ENCODE data around the gene FOXO3. TPM values are rescaled to one million over a fixed set of nuclear protein-coding genes. Genes with fewer than 3 reads are reported as not detected.

Gene FOXO3
- total and polyA plus RNA-seq, 11 donors: 11.6 to 87.9 (median 38.7) TPM

- peaks cover 9 to 62% (median 49%) of the 10 kb centered on the region in 12 donors for H3K4me1 ChIP-seq
- DNase-seq (no peak), ATAC-seq (no peak)
- intact Hi-C loops (cut with DNase I): loop anchor here in 8 of 10 donors (2.0 to 10.0 kb wide), 6 partner anchors 26 to 274 kb away; no protein-coding TSS in a partner anchor
- TF ChIP-seq POLR2A (IDR thresholded peaks at IDR 0.05): no peak
- TF ChIP-seq, protein P1, sequence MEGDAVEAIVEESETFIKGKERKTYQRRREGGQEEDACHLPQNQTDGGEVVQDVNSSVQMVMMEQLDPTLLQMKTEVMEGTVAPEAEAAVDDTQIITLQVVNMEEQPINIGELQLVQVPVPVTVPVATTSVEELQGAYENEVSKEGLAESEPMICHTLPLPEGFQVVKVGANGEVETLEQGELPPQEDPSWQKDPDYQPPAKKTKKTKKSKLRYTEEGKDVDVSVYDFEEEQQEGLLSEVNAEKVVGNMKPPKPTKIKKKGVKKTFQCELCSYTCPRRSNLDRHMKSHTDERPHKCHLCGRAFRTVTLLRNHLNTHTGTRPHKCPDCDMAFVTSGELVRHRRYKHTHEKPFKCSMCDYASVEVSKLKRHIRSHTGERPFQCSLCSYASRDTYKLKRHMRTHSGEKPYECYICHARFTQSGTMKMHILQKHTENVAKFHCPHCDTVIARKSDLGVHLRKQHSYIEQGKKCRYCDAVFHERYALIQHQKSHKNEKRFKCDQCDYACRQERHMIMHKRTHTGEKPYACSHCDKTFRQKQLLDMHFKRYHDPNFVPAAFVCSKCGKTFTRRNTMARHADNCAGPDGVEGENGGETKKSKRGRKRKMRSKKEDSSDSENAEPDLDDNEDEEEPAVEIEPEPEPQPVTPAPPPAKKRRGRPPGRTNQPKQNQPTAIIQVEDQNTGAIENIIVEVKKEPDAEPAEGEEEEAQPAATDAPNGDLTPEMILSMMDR (IDR thresholded peaks at IDR 0.05): no peak
- peak overlapping the region; percentile 94 to 100 (median 99) for H3K27ac ChIP-seq
- H3K4me3 ChIP-seq: peak overlapping the region; percentile 69 to 99 (median 96)
- no peaks in the 10 kb centered on the region for H3K9me3 ChIP-seq
- 32 to 50% (median 36%) methylated on average over 8 of the region's 8 CpGs for WGBS, 4 donors
- peaks cover 0 to 21% (median 14%) of the 10 kb centered on the region in 9 donors for H3K36me3 ChIP-seq
- no peaks in the 10 kb centered on the region for H3K27me3 ChIP-seq
Measured at GRCh38 chr6:108563292-108563691, 2.6 kb downstream of the FOXO3 start.

GRCh38 chr6:108564178-108564577, 3.5 kb downstream of the FOXO3 start:
- Histone ChIP-seq H3K9me3 (no peaks in the 10 kb centered on the region), H3K27ac (peak overlapping the region; percentile 13 to 100 (median 98)), H3K4me3 (peak overlapping the region in 10 of 12 donors; percentile 81 to 99 (median 96)), H3K4me1 (peaks cover 9 to 70% (median 51%) of the 10 kb centered on the region in 12 donors), H3K27me3 (no peaks in the 10 kb centered on the region), H3K36me3 (peaks cover 0 to 30% (median 23%) of the 10 kb centered on the region in 9 donors)
- WGBS, 4 donors: 26 to 37% (median 32%) methylated on average over 3 of the region's 3 CpGs
- TF ChIP-seq, protein P1 (IDR thresholded peaks at IDR 0.05): no peak
- no peak for TF ChIP-seq POLR2A (IDR thresholded peaks at IDR 0.05)
- no peak for DNase-seq
- no peak for ATAC-seq
- intact Hi-C loops (cut with DNase I): loop anchor here in 8 of 10 donors (5.0 to 10.0 kb wide), 5 partner anchors 43 to 273 kb away; no protein-coding TSS in a partner anchor

DNA sequence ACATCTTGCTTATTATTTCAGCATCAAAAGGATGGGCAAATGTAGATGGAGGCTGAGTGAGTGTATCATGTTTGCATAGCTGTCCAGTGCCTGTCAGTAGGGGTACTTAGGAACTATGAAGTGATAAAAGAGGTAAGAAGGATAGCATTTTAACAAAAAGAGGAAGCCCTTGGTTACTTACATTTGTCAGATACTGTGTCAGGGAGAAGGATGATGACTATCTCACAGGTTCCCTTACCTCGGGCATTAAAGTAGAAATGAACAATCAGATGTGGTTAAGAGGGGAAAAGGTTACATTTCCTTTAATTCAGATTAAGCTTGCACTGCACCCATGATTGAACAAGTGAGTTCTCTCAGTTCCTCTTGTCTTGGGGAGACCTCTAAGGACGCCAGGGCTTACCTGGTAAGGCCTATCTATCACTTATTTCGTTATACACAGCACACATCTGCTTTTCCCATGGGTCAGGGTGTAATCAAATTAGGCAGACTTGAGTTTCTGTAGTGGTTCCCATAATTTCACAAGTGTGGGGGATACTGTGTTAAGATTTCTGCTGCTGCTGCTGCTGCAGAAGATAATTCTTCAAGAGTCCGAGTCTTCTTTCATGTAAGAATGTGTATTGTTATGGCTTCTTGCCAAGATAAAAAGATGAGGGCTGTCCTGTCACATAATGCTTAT, 4.5 kb downstream of the FOXO3 start:
- Histone ChIP-seq H3K4me3 (peak overlapping the region in 9 of 12 donors; percentile 2 to 98 (median 90)), H3K4me1 (peaks cover 9 to 78% (median 53%) of the 10 kb centered on the region in 12 donors), H3K27ac (peak overlapping the region; percentile 44 to 100 (median 98)), H3K36me3 (peaks cover 0 to 41% (median 32%) of the 10 kb centered on the region in 9 donors), H3K9me3 (no peaks in the 10 kb centered on the region), H3K27me3 (no peaks in the 10 kb centered on the region)
- intact Hi-C loops (cut with DNase I): loop anchor here in 5 of 10 donors (5.0 to 10.0 kb wide), 3 partner anchors 37 to 90 kb away; no protein-coding TSS in a partner anchor
- no peak for TF ChIP-seq POLR2A (IDR thresholded peaks at IDR 0.05)
- TF ChIP-seq, protein P1 (IDR thresholded peaks at IDR 0.05): no peak
- no peak for DNase-seq
- no peak for ATAC-seq
- WGBS, 4 donors: 14 to 22% (median 20%) methylated on average over 4 of the region's 4 CpGs

DNA sequence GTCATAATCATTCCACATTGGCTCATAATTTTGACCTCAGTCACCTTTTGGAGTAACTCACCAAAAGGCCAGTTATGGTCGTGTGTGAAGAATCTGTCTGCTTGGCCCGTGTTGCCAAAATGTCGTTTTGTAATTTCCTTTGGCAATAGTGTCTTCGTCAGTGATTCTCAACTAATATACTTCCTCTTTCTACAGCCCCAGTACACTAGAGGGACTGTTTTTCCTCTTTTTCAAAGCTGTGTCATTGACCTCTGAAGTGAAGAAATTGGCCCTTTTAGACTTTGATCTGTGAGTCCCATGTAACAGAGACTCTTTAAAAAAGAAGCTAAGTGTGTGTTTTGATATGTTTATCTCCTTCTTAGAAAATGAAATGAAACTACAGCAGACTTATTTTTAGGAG, 5.2 kb downstream of the FOXO3 start:
- no peaks in the 10 kb centered on the region for H3K27me3 ChIP-seq

More for the DNA sequence above, 5.2 kb downstream of the FOXO3 start:
- TF ChIP-seq, protein P1 (IDR thresholded peaks at IDR 0.05): peak in 7 of 12 donors; percentile 8 to 44 (median 24)
- TF ChIP-seq POLR2A (IDR thresholded peaks at IDR 0.05): no peak
- 0 to 2% (median 1%) methylated on average over 4 of the region's 4 CpGs for WGBS, 4 donors
- DNase-seq (peak in 4 of 5 donors; percentile 43 to 69 (median 52)), ATAC-seq (peak; percentile 14 to 56 (median 48))
- peaks cover 0 to 47% (median 38%) of the 10 kb centered on the region in 9 donors for H3K36me3 ChIP-seq
- H3K4me1 ChIP-seq: peaks cover 9 to 84% (median 55%) of the 10 kb centered on the region in 12 donors
- peak overlapping the region in 5 of 12 donors; percentile 2 to 98 (median 90) for H3K4me3 ChIP-seq
- intact Hi-C loops (cut with DNase I): loop anchor here in 5 of 10 donors (5.0 to 10.0 kb wide), 3 partner anchors 36 to 89 kb away; no protein-coding TSS in a partner anchor
- peak overlapping the region; percentile 44 to 100 (median 98) for H3K27ac ChIP-seq
- H3K9me3 ChIP-seq: no peaks in the 10 kb centered on the region

Data from heart left ventricle (tissue), 16 donors.